Myocyte (in vitro differentiated cells): ENCODE results near the gene ACTN1. TPM values are rescaled to one million over a fixed set of nuclear protein-coding genes. Genes with fewer than 3 reads are reported as not detected.
A peak's percentile ranks its signal among the peaks of the same experiment; 100 is the strongest.

Experiments
- DNase-seq: peaks from one replicate; pipeline ENCODE4 v3.0.0-alpha.2; 2012; ENCODE audit warnings: low read depth
- total RNA-seq: library from RNA; depleted of rRNA; stranded (reverse); fragments of >200 nt; gene quantifications from 2 replicates; pipeline ENCODE4 v1.2.3, GENCODE V29; 2014

The ACTN1 gene
- total RNA-seq, 1 donor from 2014 or later, result 188 TPM

DNA sequence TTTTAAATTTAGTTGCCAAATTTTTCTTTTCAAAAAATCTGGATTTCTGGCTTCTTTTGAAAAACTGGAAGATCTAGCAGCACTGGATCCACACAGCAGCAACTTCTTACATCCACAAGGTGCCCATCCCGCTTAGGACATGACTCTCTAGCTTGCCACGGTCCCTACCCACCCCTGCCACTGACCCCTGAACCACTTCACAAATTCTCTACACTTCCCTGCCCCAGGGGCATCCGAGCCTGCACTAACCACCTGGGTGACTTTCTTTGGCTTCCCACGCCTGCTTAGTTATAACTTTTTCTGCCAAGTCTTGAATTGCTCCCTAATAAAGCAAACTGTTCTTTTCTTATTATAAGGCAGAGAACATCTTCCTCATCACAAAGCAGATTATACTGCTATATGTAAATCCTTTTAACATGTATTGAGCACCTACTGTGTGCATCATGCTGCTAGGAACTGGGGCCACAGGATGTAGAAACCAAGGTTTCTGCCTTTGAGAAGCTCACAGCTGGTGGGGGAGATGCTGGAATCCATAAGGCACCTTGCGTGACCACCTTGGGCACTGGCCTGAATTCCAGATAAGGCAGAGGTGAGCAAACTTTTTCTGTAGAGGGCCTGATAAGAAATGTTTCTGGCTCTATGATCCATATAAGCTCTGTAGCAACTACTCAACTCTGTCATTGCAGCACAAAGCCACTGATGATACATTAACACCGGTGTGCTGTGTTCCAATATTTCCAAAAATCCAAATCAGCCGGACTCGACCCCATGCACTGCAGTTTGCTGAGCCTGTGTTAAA lies 59.8 kb downstream of the ACTN1 start:
- DNase-seq, result no peak

DNA sequence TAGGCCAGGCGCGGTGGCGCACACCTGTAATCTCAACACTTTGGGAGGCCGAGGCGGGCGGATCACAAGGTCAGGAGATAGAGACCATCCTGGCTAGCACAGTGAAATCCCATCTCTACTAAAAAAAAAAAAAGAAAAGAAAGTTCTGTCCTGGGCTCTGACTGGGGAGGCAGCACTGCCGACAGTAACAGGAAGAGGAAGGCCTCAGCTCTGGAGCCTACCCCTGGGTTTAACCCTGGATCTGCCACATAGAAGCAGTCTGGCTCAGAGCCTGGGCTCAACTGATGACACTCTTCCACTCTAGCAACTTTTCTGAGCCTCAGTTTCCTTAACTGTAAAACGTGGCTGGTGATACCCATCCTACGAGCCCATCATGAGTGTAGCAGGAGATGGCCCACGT lies 60.5 kb downstream of the ACTN1 start:
- no peak for DNase-seq

DNA sequence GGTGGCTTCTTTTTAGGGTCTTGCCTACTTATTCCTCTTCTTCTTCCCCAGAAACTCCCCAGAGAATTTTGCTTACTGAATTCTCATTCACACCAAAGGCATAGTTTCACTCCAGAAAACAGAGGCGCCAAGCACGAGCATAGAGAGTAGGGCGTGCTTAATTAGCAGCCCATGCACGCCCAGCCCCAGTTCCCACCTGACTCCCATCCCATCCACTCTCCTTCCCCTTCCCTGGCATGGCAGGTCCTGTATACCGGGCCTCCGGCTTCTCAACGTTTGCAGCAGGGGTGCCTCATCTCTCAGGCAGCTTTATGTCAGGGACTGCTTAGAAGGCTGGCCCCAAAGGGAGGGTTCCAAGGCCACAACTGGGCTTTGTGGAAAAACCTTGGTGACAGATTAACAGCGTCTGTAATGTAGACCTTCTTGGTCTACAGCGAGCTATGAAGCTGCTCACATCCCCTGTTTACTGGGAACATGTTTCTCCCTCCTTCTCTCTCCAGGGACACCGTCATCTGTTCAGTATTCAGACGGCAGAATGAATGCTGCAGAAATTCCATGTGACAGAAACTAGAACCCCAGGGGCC lies 62.7 kb downstream of the ACTN1 start:
- no peak for DNase-seq

DNA sequence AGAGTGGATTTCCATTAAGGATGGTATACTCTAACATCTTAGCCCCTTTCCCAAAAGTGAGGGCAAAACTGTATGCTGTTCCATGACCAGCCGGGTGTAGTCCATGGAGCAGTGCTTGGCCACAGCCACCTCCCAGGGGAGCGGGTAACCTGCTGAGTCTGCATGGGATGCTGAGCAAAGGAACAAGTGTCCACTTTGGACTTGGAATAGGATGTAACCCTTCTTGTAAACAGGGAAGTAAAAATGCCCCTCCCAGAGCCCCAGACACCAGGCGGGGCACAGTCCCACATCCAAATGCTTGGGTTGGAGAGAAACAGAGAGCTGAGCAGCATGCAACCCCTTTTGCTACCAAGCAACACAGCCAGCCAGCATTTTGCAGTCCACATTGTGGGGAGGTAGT lies 65.6 kb downstream of the ACTN1 start:
- DNase-seq, result no peak

DNA sequence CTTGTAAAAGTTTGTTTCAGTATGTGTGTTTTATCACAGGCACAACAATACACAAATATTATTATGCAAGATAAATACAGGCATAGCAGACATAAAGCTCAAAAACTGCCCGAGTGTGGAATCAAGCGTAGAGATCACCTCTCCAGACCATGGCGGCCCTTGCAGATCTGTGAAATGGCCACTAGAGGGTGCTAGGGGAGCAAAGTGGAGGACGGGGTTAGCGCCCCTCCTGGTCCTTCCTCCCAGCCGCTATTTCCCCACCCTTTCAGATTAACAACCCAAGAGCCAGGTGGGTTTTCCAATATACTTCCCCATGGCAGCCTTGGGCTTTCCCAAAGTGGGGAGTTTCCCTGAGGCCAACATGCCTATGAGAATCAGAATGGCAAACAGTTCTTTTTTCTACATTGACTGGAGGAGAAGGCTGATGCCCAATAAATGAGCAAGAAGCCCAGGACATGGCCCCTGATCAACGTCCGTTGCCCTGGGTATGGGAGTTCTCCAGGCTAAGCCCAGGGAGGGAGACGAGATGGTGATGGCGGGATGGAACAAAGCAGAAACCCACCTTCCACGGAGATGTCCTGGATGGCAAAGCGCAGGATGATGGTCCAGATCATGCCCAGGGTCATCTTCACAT lies 67.4 kb downstream of the ACTN1 start:
- peak; percentile 84 for DNase-seq

DNA sequence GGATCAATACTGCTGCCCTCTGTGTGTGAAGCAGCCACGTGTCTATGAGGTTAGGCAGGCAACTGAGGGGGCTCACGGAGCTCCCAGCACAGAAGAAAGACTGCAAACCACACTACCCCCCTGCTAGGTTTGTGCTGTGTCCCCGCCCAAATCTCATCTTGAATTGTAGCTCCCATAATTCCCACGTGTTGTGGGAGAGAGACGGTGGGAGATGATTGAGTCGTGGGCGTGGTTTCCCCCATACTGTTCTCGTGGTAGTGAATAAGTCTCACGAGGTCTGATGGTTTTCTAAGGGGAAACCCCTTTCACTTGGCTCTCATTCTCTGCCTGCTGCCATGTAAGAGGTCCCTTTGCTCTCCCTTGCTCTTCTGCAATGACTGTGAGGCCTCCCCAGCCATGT lies 68.6 kb downstream of the ACTN1 start:
- DNase-seq, result peak; percentile 54

DNA sequence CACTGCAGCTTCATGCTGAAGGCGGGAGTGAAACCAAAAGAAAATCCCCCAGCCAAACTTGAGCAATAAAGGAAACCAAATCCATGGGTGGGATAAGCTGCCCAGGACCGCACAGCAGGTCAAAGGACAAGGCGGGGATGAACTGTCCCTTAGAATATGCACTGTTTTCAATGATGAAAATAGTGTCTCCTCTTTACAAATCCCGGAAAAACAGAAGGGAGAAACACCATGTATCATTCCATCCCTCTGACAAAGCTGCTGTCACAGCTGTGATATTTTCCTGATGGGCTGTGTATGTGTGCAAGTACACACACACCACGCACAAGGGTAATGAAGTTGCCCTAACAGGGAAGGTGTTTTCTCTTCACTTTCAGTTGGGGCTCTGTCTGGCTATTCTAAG lies 70.3 kb downstream of the ACTN1 start:
- no peak for DNase-seq

DNA sequence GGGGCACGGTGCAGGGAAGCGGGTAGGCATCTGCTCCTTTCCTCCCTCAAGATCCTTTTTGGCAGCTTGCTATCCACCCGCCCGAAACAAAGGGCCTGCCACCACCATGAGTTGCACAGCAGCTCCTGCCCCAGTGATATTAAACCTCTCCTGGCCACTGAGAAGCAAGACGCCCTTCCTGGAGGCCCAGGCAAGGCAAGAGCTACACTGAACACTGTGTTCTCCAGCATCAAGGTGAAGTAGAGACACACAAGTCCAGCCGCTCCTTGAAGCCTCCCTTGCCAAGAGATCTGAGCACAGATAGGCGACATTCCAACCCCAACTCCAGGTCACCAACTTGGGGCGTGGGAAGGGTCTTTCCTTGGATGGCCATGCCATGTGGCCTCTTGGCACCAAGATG lies 70.9 kb downstream of the ACTN1 start:
- no peak for DNase-seq

DNA sequence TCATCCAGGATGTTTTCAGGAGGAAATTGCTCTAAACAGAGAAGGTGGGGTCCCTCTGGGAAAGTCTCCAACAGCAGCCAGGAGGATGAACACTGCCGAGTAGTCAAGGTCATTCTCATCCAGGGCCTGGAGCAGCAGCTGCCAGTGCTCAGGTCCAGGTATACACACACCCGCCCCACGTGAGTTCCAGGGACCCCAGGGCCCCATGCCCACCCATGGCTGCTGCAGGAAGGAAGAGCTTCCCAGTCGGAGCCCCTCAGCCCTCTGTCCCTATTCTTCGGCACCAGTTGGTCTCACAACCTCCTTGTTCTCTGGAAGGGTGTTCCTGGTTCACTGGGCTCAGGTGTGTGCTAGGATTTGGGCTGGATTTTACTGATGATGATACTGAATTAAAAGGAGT lies 72.7 kb downstream of the ACTN1 start:
- no peak for DNase-seq

DNA sequence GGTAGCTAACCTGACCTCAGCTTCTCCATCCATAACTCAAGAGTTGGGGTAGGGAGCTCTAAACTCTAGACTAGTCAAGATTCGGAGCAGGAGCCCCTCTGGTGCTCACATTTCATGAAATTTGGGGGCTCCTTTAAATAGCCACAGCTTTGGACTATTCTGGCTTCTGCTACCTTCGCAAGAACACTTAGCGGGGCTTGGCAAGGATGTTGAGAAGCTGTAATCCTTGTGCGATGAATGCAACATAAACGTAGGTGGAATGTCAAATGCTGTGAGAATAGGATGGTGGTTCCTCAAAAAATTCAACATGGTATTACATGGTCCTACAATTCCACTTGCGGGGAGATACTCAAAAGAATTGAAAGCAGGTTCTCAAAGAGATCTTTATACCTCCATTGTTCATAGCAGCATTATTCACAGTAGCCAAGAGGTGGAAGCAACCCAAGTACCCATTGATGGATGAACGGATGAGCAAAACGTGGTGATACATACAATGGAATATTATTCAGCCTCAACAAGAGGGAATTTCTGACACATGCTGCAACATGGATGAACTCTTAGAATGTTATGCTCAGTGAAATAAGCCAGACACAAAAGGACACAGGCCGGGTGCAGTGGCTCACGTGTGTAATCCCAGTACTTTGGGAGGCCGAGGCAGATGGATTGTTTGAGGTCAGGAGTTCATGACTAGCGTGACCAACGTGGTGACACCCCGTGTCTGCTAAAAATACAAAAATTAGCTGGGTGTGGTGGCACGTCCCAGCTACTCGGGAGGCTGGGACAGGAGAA lies 73.8 kb downstream of the ACTN1 start:
- no peak for DNase-seq

DNA sequence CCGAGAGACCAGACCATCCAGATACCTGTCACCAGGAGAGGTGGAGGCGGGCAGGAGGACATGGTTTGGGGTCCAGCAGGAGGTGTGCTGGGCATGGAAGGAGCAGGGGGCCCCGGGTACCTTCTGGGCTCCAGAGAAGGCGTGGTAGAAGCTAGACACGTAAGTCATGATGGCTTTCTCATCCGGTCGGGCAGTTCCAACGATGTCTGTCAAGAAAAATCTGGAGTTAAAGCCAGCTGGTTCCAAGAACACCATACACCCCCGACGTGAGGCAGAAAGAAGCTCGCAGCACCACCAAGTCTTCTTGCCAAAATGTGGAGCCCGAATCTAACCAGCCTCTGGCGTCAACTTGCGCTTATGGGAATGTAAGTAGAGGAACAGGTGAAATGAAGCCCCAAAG lies 76.7 kb downstream of the ACTN1 start:
- DNase-seq, result no peak

DNA sequence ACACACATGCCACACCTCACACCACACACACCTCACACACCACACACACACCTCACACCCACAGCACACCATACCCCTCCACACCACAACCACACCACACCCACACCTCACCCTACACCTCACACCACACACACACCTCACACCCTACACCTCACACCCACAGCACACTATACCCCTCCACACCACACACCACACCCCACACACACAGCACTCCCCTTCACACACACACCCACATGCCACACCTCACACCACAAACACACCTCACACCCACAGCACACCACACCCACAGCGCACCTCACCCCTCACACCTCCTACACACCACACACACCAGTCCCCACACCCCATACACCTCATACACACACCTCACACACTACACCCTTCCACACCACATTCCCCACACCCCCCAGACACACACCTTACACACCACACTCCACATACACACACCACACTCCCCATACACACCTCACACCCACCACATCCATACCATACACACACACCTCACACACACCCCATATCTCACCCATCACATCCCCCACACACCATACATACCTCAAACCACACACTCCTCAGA lies 80.0 kb downstream of the ACTN1 start:
- no peak for DNase-seq

DNA sequence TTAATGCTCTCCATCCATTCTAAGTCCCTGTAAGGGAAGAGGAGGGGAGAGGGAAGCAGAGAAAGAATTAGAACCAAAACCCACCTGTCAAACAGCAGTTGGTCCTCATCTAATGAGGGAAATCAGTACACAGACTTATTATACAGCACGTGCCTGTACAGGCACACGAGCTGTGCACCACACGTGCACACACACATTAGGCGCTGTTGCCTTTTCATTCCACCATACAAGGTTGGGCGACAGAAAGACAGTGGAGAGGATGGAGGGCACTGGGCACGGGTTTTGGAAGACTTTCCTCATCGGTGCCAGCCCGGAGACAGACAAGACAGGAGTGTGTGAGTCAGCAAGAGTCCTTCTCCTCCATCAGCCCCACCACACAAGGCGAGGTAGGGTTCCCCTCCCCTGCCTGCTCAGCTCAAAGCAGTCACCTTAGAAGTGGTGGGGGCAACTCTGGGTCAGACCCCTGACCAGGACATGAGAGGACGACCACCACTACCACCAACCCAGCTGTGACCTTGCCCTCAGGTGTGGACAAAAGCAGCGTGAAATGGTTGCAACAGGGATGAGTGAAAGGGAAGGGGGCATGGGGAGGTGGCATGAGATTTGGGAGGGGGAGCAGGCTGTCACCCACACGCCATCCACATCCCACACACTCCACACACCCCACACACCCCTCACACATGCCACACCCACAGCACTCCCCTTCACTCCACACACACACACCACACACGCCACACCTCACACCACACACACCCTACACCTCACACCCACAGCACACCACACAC lies 80.7 kb downstream of the ACTN1 start:
- no peak for DNase-seq

DNA sequence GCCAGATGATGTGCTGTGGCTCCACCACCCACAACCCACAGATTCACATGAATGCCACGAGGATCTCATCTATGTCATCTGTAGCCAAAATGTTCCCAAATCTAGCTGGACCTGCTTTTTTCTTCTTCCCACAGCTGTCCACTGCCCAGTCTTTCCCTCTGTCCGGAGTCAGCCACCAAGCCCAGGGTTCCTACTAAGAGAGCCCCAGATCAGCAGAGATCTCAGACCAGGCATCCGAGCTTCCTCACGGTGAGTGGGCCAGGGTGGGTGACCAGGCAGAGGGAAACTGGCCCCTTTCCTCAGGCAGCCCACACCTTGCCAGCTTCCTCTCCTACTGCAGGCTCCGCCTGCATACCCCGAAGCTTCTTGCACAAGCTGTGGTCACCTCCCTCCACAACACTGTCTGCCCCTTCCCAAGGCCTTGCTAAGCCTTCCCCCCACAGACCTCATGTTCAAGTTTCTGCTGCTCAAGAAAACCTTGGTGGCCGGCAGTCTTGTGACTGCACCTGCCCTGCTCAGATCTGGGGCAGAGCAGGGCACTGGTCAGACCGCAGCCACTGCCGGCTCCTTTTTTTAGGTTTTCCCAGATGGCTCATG lies 81.4 kb downstream of the ACTN1 start:
- no peak for DNase-seq

DNA sequence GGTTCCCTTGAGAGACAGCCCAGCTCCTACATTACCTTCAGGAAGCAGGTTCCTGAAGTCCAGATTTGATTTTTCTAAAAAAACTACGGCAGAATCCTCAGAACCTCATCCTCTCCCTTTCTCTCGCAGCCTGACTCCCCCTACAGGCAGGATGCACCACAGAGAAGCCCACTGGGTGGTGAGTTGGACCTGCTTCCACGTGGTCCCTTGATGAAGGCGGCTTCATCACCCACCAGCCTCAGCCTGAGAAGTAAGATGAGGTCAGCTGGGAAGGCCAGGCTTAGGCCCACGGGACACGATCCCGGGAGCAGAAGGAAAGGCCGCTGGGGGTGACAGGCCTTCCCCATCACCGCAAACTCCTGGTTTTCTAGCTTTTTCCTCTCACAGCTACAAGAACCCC lies 83.0 kb downstream of the ACTN1 start:
- DNase-seq, result no peak

DNA sequence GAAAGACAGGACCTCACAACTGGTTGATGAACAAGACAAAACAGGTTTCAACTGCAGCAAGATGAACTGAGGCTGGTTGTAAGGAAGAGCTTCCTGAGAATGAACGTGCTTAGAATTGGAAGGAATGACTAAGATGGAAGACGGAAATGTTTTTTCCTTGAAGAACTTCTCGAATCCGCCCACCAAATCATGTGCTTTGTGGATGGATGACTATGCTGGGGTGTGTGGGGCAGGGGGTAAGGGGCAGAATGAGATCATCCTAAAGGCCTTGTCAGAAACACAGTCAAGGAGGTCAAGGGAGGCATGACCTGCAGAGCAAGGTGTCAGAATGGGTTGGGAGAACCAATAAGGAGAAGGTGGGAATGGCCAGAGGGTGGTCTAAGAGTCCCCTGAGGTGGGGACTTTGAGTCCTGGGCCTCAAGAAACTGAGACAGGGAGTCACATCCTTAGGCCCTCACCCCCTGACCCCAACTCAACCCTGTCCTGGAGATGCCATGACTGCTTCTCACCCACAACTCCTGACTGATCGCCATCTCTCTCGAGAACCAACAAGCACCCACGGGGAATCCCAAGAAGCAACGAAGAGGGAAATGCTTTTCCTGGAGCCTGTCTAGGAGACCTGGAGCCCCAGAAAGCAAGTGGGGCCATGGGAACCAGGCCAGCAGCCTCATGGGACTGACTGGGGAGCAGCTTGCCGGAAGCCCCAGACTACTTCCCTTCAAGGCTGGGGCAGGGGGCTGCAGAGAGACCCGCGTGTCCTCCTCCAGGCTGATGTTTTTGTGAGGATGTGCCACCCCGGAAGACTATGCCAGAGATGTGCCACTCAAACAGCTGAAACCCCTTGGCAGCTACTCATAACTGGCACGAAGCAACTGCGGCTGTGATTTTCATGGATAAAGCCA lies 84.0 kb downstream of the ACTN1 start:
- DNase-seq, result no peak

DNA sequence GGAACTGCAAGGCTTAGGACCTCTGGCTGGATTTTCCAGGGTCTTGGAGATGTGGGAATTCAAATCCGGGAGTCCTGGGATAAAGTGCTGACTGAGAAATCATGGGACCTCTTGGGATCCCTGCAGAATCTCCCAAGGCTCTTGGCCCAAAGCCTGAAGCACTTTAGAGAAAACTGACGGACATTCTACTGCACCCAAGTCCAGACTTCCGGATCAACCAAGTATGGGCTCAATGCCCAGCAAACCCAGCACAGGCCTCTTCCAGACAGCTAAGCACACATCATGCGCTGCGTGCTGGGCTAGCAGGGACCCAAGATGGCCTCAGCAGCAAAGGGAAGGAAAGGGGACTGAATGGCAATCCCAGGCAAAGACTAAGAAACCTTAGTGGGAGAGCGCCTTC lies 85.0 kb downstream of the ACTN1 start:
- DNase-seq, result no peak

DNA sequence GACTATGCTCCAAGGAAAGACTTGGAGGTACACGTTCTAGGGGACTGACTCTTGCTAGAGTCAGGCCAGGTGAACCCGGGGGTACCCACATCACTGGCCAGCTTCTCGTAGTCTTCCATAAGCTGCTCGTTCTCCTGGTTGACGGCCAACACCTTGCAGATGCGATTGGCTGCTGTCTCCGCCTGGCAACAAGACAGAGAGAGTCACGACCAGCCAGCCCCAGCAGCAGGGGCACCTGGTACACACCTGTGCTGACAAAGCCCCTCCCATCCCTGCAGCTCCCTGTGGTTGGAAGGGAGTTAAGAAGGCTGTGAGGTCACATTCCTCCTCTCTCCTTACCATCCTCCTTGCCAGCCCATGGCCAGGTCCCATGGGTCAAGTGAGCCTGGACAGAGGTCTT lies 85.5 kb downstream of the ACTN1 start:
- DNase-seq, result no peak

DNA sequence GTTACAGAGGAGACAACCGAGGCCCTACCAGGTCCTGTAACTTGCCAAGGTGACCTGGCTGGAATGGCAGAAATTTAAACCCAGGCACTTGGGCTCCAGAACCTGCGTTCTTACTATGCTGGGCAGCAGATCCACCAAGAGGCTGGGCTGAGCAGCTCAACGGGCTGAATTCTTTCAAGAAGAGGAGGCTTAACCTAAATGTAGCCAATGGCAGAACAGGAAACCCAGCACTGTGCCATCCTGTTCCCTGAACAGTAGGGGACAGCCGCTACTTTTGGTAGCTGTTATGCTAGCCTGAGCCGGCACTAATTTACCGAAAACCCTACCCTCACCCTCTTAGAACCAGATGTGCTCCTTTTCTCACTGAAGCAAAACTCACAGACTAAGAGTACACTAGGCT lies 86.1 kb downstream of the ACTN1 start:
- DNase-seq, result no peak
